ENCODE results near the gene SPATA45. TPM values are rescaled to one million over a fixed set of nuclear protein-coding genes. Genes with fewer than 3 reads are reported as not detected.

Gene SPATA45
- total and polyA plus RNA-seq, 2 donors (not counting 1 experiment from before 2014, with no cell fraction given) = 0.44 to 0.83 TPM

GRCh38 chr1:212791261-212791675 lies 56.2 kb downstream of the SPATA45 start:
- peak in 1 of 2 donors; percentile 74 for DNase-seq (ENCODE audit: low read depth in 2 of 2)
- H2AFZ ChIP-seq (ENCODE audit: low read length) = peak overlapping the region; percentile 97
- peaks cover 6% of the 10 kb centered on the region for H3K4me1 ChIP-seq (ENCODE audit: control insufficient read depth, extremely low read depth, insufficient read depth, low read length)
- no peaks in the 10 kb centered on the region for H3K9me3 ChIP-seq (ENCODE audit: control insufficient read depth, insufficient read depth, low read depth, low read length)
- no peaks in the 10 kb centered on the region for H3K36me3 ChIP-seq (ENCODE audit: control insufficient read depth, insufficient read depth, low read length)
- TF ChIP-seq CTCF (conservative IDR thresholded peaks at IDR 0.05 in 1 of 2, IDR thresholded peaks at IDR 0.05 in 1 of 2; ENCODE audit: low read depth in 1 of 2, low read length in 2 of 2) (no peak), EZH2 (IDR thresholded peaks at IDR 0.05; ENCODE audit: low read length, missing control alignments) (no peak)
- peak overlapping the region; percentile 89 for H3K9ac ChIP-seq (ENCODE audit: insufficient read depth, low read length)
- no peaks in the 10 kb centered on the region for H3K27me3 ChIP-seq (ENCODE audit: control insufficient read depth, insufficient read depth, low read length)
- H4K20me1 ChIP-seq (ENCODE audit: control insufficient read depth, extremely low read depth, insufficient read depth, low read length) = no peaks in the 10 kb centered on the region
- peak overlapping the region; percentile 96 for H3K4me2 ChIP-seq (ENCODE audit: extremely low read depth, insufficient read depth, low read length)
- H3K4me3 ChIP-seq (replicated peaks in 1 of 4; ENCODE audit: control extremely low read depth in 1 of 4, insufficient read depth in 1 of 4, low read depth in 3 of 4, low read length in 4 of 4) = peak overlapping the region; percentile 72 to 100 (median 98)
- H3K79me2 ChIP-seq (ENCODE audit: control insufficient read depth, insufficient read depth, low read length) = peaks cover 7% of the 10 kb centered on the region
- peak overlapping the region; percentile 93 for H3K27ac ChIP-seq (ENCODE audit: insufficient read depth, low read length)

- Histone ChIP-seq H3K27me3 (ENCODE audit: control insufficient read depth, insufficient read depth, low read length) (no peaks in the 10 kb centered on the region), H3K27ac (ENCODE audit: insufficient read depth, low read length) (no peak overlapping the region), H3K36me3 (ENCODE audit: control insufficient read depth, insufficient read depth, low read length) (no peaks in the 10 kb centered on the region), H2AFZ (ENCODE audit: low read length) (no peak overlapping the region), H3K4me2 (ENCODE audit: extremely low read depth, insufficient read depth, low read length) (no peak overlapping the region), H3K4me3 (replicated peaks in 1 of 4; ENCODE audit: control extremely low read depth in 1 of 4, insufficient read depth in 1 of 4, low read depth in 3 of 4, low read length in 4 of 4) (no peak overlapping the region), H3K9ac (ENCODE audit: insufficient read depth, low read length) (no peak overlapping the region), H3K79me2 (ENCODE audit: control insufficient read depth, insufficient read depth, low read length) (peaks cover 6% of the 10 kb centered on the region), H4K20me1 (ENCODE audit: control insufficient read depth, extremely low read depth, insufficient read depth, low read length) (no peaks in the 10 kb centered on the region), H3K9me3 (ENCODE audit: control insufficient read depth, insufficient read depth, low read depth, low read length) (no peaks in the 10 kb centered on the region), H3K4me1 (ENCODE audit: control insufficient read depth, extremely low read depth, insufficient read depth, low read length) (peaks cover 3% of the 10 kb centered on the region)
- TF ChIP-seq CTCF (conservative IDR thresholded peaks at IDR 0.05 in 1 of 2, IDR thresholded peaks at IDR 0.05 in 1 of 2; ENCODE audit: low read depth in 1 of 2, low read length in 2 of 2) = no peak
- no peak for TF ChIP-seq EZH2 (IDR thresholded peaks at IDR 0.05; ENCODE audit: low read length, missing control alignments)
- no peak for DNase-seq (ENCODE audit: low read depth in 2 of 2)
Measured at GRCh38 chr1:212785871-212786270, 61.6 kb downstream of the SPATA45 start.

GRCh38 chr1:212783976-212784375 lies 63.5 kb downstream of the SPATA45 start:
- no peak overlapping the region for H2AFZ ChIP-seq (ENCODE audit: low read length)
- peaks cover 3% of the 10 kb centered on the region for H3K79me2 ChIP-seq (ENCODE audit: control insufficient read depth, insufficient read depth, low read length)
- H3K4me1 ChIP-seq (ENCODE audit: control insufficient read depth, extremely low read depth, insufficient read depth, low read length) = peaks cover 3% of the 10 kb centered on the region

More at GRCh38 chr1:212783976-212784375, 63.5 kb downstream of the SPATA45 start:
- no peak overlapping the region for H3K4me2 ChIP-seq (ENCODE audit: extremely low read depth, insufficient read depth, low read length)
- H3K9ac ChIP-seq (ENCODE audit: insufficient read depth, low read length) = no peak overlapping the region
- no peaks in the 10 kb centered on the region for H3K27me3 ChIP-seq (ENCODE audit: control insufficient read depth, insufficient read depth, low read length)
- no peak overlapping the region for H3K27ac ChIP-seq (ENCODE audit: insufficient read depth, low read length)
- TF ChIP-seq EZH2 (IDR thresholded peaks at IDR 0.05; ENCODE audit: low read length, missing control alignments) (no peak), CTCF (conservative IDR thresholded peaks at IDR 0.05 in 1 of 2, IDR thresholded peaks at IDR 0.05 in 1 of 2; ENCODE audit: low read depth in 1 of 2, low read length in 2 of 2) (no peak)
- H3K4me3 ChIP-seq (replicated peaks in 1 of 4; ENCODE audit: control extremely low read depth in 1 of 4, insufficient read depth in 1 of 4, low read depth in 3 of 4, low read length in 4 of 4) = no peak overlapping the region
- no peaks in the 10 kb centered on the region for H3K36me3 ChIP-seq (ENCODE audit: control insufficient read depth, insufficient read depth, low read length)
- no peaks in the 10 kb centered on the region for H4K20me1 ChIP-seq (ENCODE audit: control insufficient read depth, extremely low read depth, insufficient read depth, low read length)
- DNase-seq (ENCODE audit: low read depth in 2 of 2) = no peak
- H3K9me3 ChIP-seq (ENCODE audit: control insufficient read depth, insufficient read depth, low read depth, low read length) = no peaks in the 10 kb centered on the region
